ENCODE results near the gene PAOX.

The PAOX gene

GRCh38 chr10:133401981-133402725 is 23.1 kb downstream of the PAOX start:
- TF ChIP-seq EZH2 (IDR thresholded peaks at IDR 0.05; ENCODE audit: borderline replicate concordance, low read length) (no peak), CTCF (IDR thresholded peaks at IDR 0.05; ENCODE audit: low read length) (no peak)
- H3K9ac ChIP-seq (ENCODE audit: low read length) = no peak overlapping the region
- H2AFZ ChIP-seq (ENCODE audit: low read length) = no peak overlapping the region
- H3K4me3 ChIP-seq (ENCODE audit: low read depth, low read length, poor library complexity, severe bottlenecking) = no peak overlapping the region
- H3K36me3 ChIP-seq (ENCODE audit: insufficient read depth, low read length) = peaks cover 89% of the 10 kb centered on the region
- H3K9me3 ChIP-seq (ENCODE audit: low read length) = peaks cover 4% of the 10 kb centered on the region; the same call in 1 of the 2 replicates
- H3K79me2 ChIP-seq (ENCODE audit: insufficient read depth, low read length) = peaks cover 10% of the 10 kb centered on the region; the same call in 1 of the 2 replicates
- no peak overlapping the region for H3K4me2 ChIP-seq (ENCODE audit: low read length)
- no peaks in the 10 kb centered on the region for H4K20me1 ChIP-seq (ENCODE audit: insufficient read depth, low read length)
- H3K9me2 ChIP-seq (ENCODE audit: low read depth, low read length) = no peaks in the 10 kb centered on the region
- no peaks in the 10 kb centered on the region for H3K27me3 ChIP-seq (ENCODE audit: insufficient read depth, low read length)
- H3K4me1 ChIP-seq (ENCODE audit: insufficient read depth, low read length, severe bottlenecking) = peaks cover 10% of the 10 kb centered on the region
- H3F3A ChIP-seq (ENCODE audit: insufficient read depth, low read length) = no peaks in the 10 kb centered on the region
- no peak overlapping the region for H3K27ac ChIP-seq (ENCODE audit: low read depth, low read length, poor library complexity, severe bottlenecking)

- H3K4me2 ChIP-seq (ENCODE audit: low read length) = no peak overlapping the region
- no peak overlapping the region for H3K9ac ChIP-seq (ENCODE audit: low read length)
- no peak overlapping the region for H3K27ac ChIP-seq (ENCODE audit: low read depth, low read length, poor library complexity, severe bottlenecking)
- H3K36me3 ChIP-seq (ENCODE audit: insufficient read depth, low read length) = peaks cover 92% of the 10 kb centered on the region
- no peaks in the 10 kb centered on the region for H3K27me3 ChIP-seq (ENCODE audit: insufficient read depth, low read length)
- TF ChIP-seq CTCF (IDR thresholded peaks at IDR 0.05; ENCODE audit: low read length) = no peak
- H3F3A ChIP-seq (ENCODE audit: insufficient read depth, low read length) = no peaks in the 10 kb centered on the region
- H2AFZ ChIP-seq (ENCODE audit: low read length) = no peak overlapping the region
- no peaks in the 10 kb centered on the region for H4K20me1 ChIP-seq (ENCODE audit: insufficient read depth, low read length)
- peaks cover 5% of the 10 kb centered on the region; the same call in 1 of the 2 replicates for H3K9me3 ChIP-seq (ENCODE audit: low read length)
- H3K4me3 ChIP-seq (ENCODE audit: low read depth, low read length, poor library complexity, severe bottlenecking) = no peak overlapping the region
- H3K9me2 ChIP-seq (ENCODE audit: low read depth, low read length) = no peaks in the 10 kb centered on the region
- peaks cover 10% of the 10 kb centered on the region for H3K4me1 ChIP-seq (ENCODE audit: insufficient read depth, low read length, severe bottlenecking)
- peaks cover 20% of the 10 kb centered on the region for H3K79me2 ChIP-seq (ENCODE audit: insufficient read depth, low read length)
Measured at GRCh38 chr10:133403359-133403758, 24.3 kb downstream of the PAOX start.

- Histone ChIP-seq H2AFZ (ENCODE audit: low read length) (no peak overlapping the region), H3K79me2 (ENCODE audit: insufficient read depth, low read length) (peaks cover 25% of the 10 kb centered on the region), H3K36me3 (ENCODE audit: insufficient read depth, low read length) (peaks cover 92% of the 10 kb centered on the region), H4K20me1 (ENCODE audit: insufficient read depth, low read length) (no peaks in the 10 kb centered on the region), H3K4me3 (ENCODE audit: low read depth, low read length, poor library complexity, severe bottlenecking) (no peak overlapping the region), H3K9me3 (ENCODE audit: low read length) (peaks cover 5% of the 10 kb centered on the region; the same call in 1 of the 2 replicates), H3K27ac (ENCODE audit: low read depth, low read length, poor library complexity, severe bottlenecking) (no peak overlapping the region), H3K4me2 (ENCODE audit: low read length) (no peak overlapping the region), H3K27me3 (ENCODE audit: insufficient read depth, low read length) (no peaks in the 10 kb centered on the region), H3K4me1 (ENCODE audit: insufficient read depth, low read length, severe bottlenecking) (peaks cover 10% of the 10 kb centered on the region), H3K9me2 (ENCODE audit: low read depth, low read length) (no peaks in the 10 kb centered on the region), H3F3A (ENCODE audit: insufficient read depth, low read length) (no peaks in the 10 kb centered on the region), H3K9ac (ENCODE audit: low read length) (no peak overlapping the region)
- no peak for TF ChIP-seq EZH2 (IDR thresholded peaks at IDR 0.05; ENCODE audit: borderline replicate concordance, low read length)
- TF ChIP-seq CTCF (IDR thresholded peaks at IDR 0.05; ENCODE audit: low read length) = no peak
Measured at GRCh38 chr10:133403784-133404183, 24.7 kb downstream of the PAOX start.
